Transverse colon (tissue), 4 donors: ENCODE data around the gene ALMS1. TPM values are rescaled to one million over a fixed set of nuclear protein-coding genes. Genes with fewer than 3 reads are reported as not detected.

Experiments used
- DNase-seq: peaks from one replicate; pipeline ENCODE4 v3.0.0-alpha.2; 2019
- H3K27ac ChIP-seq, 4 donors: fragments of 200-600 bp; sonication (generic); 2 replicates each; pipeline ENCODE4 v1.5.1; 2016 to 2018; ENCODE audit warnings: inconsistent platforms in 4 of 4
- H3K27me3 ChIP-seq: fragments of 200-600 bp; sonication (generic); 2 replicates; pipeline ENCODE4 v1.5.1; 2017; ENCODE audit warnings: inconsistent platforms
- H3K36me3 ChIP-seq, 4 donors: fragments of 200-600 bp; sonication (generic); 2 replicates each; pipeline ENCODE4 v1.5.1; 2017 to 2019; ENCODE audit warnings: inconsistent platforms in 4 of 4
- H3K4me1 ChIP-seq, 4 donors: fragments of 200-600 bp; sonication (generic); 2 replicates each; pipeline ENCODE4 v1.5.1; 2017 to 2020; ENCODE audit warnings: inconsistent platforms in 4 of 4
- H3K4me3 ChIP-seq, 4 donors: fragments of 200-600 bp; sonication (generic); 1 replicate in 1 of 4; 2 replicates in 3 of 4; pipeline versions ENCODE4 v1.5.1 to v1.6.1; 2017 to 2019; ENCODE audit warnings: inconsistent platforms in 4 of 4
- H3K9me3 ChIP-seq, 2 donors: fragments of 200-600 bp; sonication (generic); 2 replicates each; pipeline ENCODE4 v1.5.1; 2017 to 2019; ENCODE audit warnings: inconsistent platforms in 2 of 2
- CTCF ChIP-seq, 5 experiments: fragments of 200-600 bp in 3 of 5; fragments of 450-650 bp in 2 of 5; sonication (generic) in 3 of 5; IDR thresholded peaks; 1 replicate in 2 of 5; 2 replicates in 3 of 5; pipeline ENCODE4 v1.5.1; 2016 to 2017; ENCODE audit warnings: antibody characterized with exemption in 5 of 5, inconsistent platforms in 3 of 5, mild to moderate bottlenecking in 2 of 5, moderate library complexity in 1 of 5
- EP300 ChIP-seq: sonication (generic); formaldehyde crosslinking; IDR thresholded peaks from one replicate; pipeline ENCODE4 v1.6.1; 2017; ENCODE audit warnings: antibody characterized with exemption, low read depth
- POLR2A ChIP-seq: fragments of 450-650 bp; IDR thresholded peaks from one replicate; pipeline ENCODE4 v1.6.1; 2016; ENCODE audit warnings: antibody characterized with exemption, mild to moderate bottlenecking, moderate library complexity
- POLR2AphosphoS5 ChIP-seq, 3 donors: sonication (generic); formaldehyde crosslinking; IDR thresholded peaks; one replicate each; pipeline ENCODE4 v1.6.1; 2016; ENCODE audit warnings: antibody characterized with exemption in 3 of 3
- WGBS, 2 donors: methylation state at CpG; one replicate each; pipeline ENCODE4 v1.1.5; 2018; ENCODE audit warnings: low coverage in 1 of 2; 5-methylcytosine and 5-hydroxymethylcytosine counted together
- in situ Hi-C, 4 donors: fragments of 200-750 bp; cut with MboI; loops; one replicate each; pipeline versions ENCODE4 v1.15.0 to v1.15.1; 2017; ENCODE audit warnings: low sequenced_read_pairs in 3 of 4, low pct_ligation_motif_present in 1 of 4, low pct_unique_long_range_greater_than_20kb in 1 of 4
- intact Hi-C: fragments of 100-400 bp; cut with DNase I; formaldehyde crosslinking; loops from one replicate; pipeline ENCODE4 v1.15.1; 2023; ENCODE audit warnings: low total_unique reads
- total RNA-seq, 4 donors: library from RNA; depleted of rRNA; stranded (reverse); fragments of >200 nt; gene quantifications; one replicate each; pipeline ENCODE4 v1.1.0, GENCODE V29; 2016

Gene ALMS1
- total RNA-seq, 4 donors from 2014 or later, result 22.4 to 72.4 (median 29.9) TPM

- no peaks in the 10 kb centered on the region for H3K4me1 ChIP-seq
- TF ChIP-seq EP300 (no peak), CTCF (IDR thresholded peaks at IDR 0.05) (no peak), POLR2A (no peak), POLR2AphosphoS5 (IDR thresholded peaks at IDR 0.05) (no peak)
- DNase-seq, result no peak
- H3K36me3 ChIP-seq, result no peaks in the 10 kb centered on the region
- WGBS, 2 donors, result 92 to 97% methylated on average over 3 of the region's 3 CpGs
- intact Hi-C loops, result no loop called here
- no peak overlapping the region for H3K4me3 ChIP-seq
- H3K9me3 ChIP-seq, result no peaks in the 10 kb centered on the region
- in situ Hi-C loops, result no loop called here
- H3K27ac ChIP-seq, result no peak overlapping the region
- no peaks in the 10 kb centered on the region for H3K27me3 ChIP-seq
Measured at GRCh38 chr2:73652348-73652747, 266.7 kb downstream of the ALMS1 start.

DNA sequence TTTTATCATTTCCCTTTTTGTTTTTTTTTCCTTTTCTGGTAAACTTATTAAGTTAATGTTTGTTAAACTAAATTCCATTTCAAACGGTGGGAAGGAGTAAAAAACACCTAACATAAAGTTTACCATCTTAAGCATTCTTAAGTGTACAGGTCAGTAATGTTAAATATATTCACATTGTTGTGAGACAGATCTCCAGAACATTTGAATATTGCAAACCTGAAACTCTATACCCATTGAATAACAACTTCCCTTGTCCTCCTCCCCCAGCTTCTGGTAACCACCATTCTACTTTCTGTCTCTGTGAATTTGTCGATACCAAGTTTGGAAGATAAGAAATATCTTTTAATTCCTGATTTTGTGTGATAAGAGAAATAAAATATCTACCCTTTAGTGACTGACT lies 268.5 kb downstream of the ALMS1 start:
- Histone ChIP-seq H3K4me3 (no peak overlapping the region), H3K27me3 (no peaks in the 10 kb centered on the region), H3K9me3 (no peaks in the 10 kb centered on the region), H3K4me1 (no peaks in the 10 kb centered on the region), H3K27ac (no peak overlapping the region), H3K36me3 (no peaks in the 10 kb centered on the region)
- in situ Hi-C loops (no loop called here), intact Hi-C loops (no loop called here)
- 55 to 56% methylated on average over 2 of the region's 2 CpGs for WGBS, 2 donors
- DNase-seq, result no peak
- TF ChIP-seq EP300, result no peak

Other genes with a start within 250 kb of the ALMS1 start
- not detected for gene NOTO, start 183.3 kb upstream of the ALMS1 start, total RNA-seq
- 10 to 100 TPM in 3 of 4 donors, 1 to 10 TPM in 1; 6.4 to 16.1 (median 13.4) TPM for gene SMYD5, start 171.6 kb upstream of the ALMS1 start, total RNA-seq
- gene PRADC1, start 152.6 kb upstream of the ALMS1 start, total RNA-seq, result 10 to 100 TPM; 44.3 to 77.1 (median 61.8) TPM
- gene CCT7, start 151.5 kb upstream of the ALMS1 start, total RNA-seq, result 100 to 1,000 TPM in 3 of 4 donors, 10 to 100 TPM in 1; 87.9 to 171 (median 116) TPM
- gene FBXO41, start 101.4 kb upstream of the ALMS1 start, total RNA-seq, result 1 to 10 TPM; 1.4 to 10.0 (median 5.7) TPM
- gene EGR4, start 92.3 kb upstream of the ALMS1 start, total RNA-seq, result not detected